HEK293T (cell line): Measurements from ENCODE around the gene SPRN.

Source experiments
- CTCF ChIA-PET: fragments of 350-600 bp; formaldehyde crosslinking; extraction: SDS; loops from one replicate; lab custom pipeline; 2021; ENCODE audit warnings: antibody characterized with exemption, inconsistent platforms; lab: Yijun Ruan, JAX
- POLR2A ChIA-PET: fragments of 350-600 bp; formaldehyde crosslinking; extraction: SDS; loops from one replicate; lab custom pipeline; 2020; ENCODE audit warnings: antibody characterized with exemption, inconsistent platforms; lab: Yijun Ruan, JAX
- DNase-seq: peaks from one replicate; pipeline ENCODE4 v3.0.0; 2012; ENCODE audit warnings: mixed read lengths; ENCODE audit errors: extremely low spot score
- ARNT ChIP-seq: fragments of 450-650 bp; IDR thresholded peaks from 2 replicates; pipeline ENCODE4 v1.6.1; 2017; ENCODE audit warnings: mild to moderate bottlenecking
- BHLHE40 ChIP-seq: fragments of 450-650 bp; IDR thresholded peaks from 2 replicates; pipeline ENCODE4 v1.6.1; 2016; ENCODE audit warnings: mild to moderate bottlenecking, moderate library complexity, borderline replicate concordance
- CTBP1 ChIP-seq: fragments of 450-650 bp; IDR thresholded peaks from 2 replicates; pipeline ENCODE4 v1.6.1; 2016; ENCODE audit warnings: borderline replicate concordance
- ELF4 ChIP-seq: fragments of 450-650 bp; IDR thresholded peaks from 2 replicates; pipeline ENCODE4 v1.6.1; 2017; ENCODE audit warnings: antibody characterized with exemption
- FOXA1 ChIP-seq: fragments of 450-650 bp; IDR thresholded peaks from 2 replicates; pipeline ENCODE4 v1.6.1; 2016; ENCODE audit warnings: mild to moderate bottlenecking
- FOXK2 ChIP-seq: fragments of 450-650 bp; IDR thresholded peaks from 2 replicates; pipeline ENCODE4 v1.6.1; 2016; ENCODE audit warnings: mild to moderate bottlenecking
- FOXM1 ChIP-seq: fragments of 450-650 bp; IDR thresholded peaks from 2 replicates; pipeline ENCODE4 v1.6.1; 2017; ENCODE audit warnings: mild to moderate bottlenecking, borderline replicate concordance
- HDGF ChIP-seq: fragments of 450-650 bp; IDR thresholded peaks from 2 replicates; pipeline ENCODE4 v1.6.1; 2017; ENCODE audit warnings: antibody characterized with exemption, borderline replicate concordance
- L3MBTL2 ChIP-seq: fragments of 450-650 bp; conservative IDR thresholded peaks from 2 replicates; pipeline ENCODE4 v1.6.1; 2016; ENCODE audit warnings: mild to moderate bottlenecking
- LEF1 ChIP-seq: fragments of 450-650 bp; IDR thresholded peaks from 2 replicates; pipeline ENCODE4 v1.6.1; 2017; ENCODE audit warnings: mild to moderate bottlenecking, borderline replicate concordance
- NFRKB ChIP-seq: fragments of 450-650 bp; IDR thresholded peaks from 2 replicates; pipeline ENCODE4 v1.6.1; 2016; ENCODE audit warnings: mild to moderate bottlenecking, moderate library complexity
- PKNOX1 ChIP-seq: fragments of 450-650 bp; IDR thresholded peaks from 2 replicates; pipeline ENCODE4 v1.6.1; 2016
- SP1 ChIP-seq: fragments of 450-650 bp; IDR thresholded peaks from 2 replicates; pipeline ENCODE4 v1.6.1; 2017
- SUZ12 ChIP-seq: fragments of 450-650 bp; IDR thresholded peaks from 2 replicates; pipeline ENCODE4 v1.6.1; 2016; ENCODE audit warnings: mild to moderate bottlenecking
- TARDBP ChIP-seq: fragments of 450-650 bp; IDR thresholded peaks from 2 replicates; pipeline ENCODE4 v1.6.1; 2016
- ZNF384 ChIP-seq: fragments of 450-650 bp; IDR thresholded peaks from 2 replicates; pipeline ENCODE4 v1.6.1; 2016

The SPRN gene

GRCh38 chr10:133399123-133399601 is 25.3 kb downstream of the SPRN start:
- TF ChIP-seq ELF4 (no peak), L3MBTL2 (no peak), FOXK2 (no peak), LEF1 (no peak), TARDBP (no peak), SUZ12 (no peak), CTBP1 (no peak), PKNOX1 (no peak), FOXA1 (no peak), HDGF (no peak)
- CTCF ChIA-PET: no interaction called here
- no peak for DNase-seq
- POLR2A ChIA-PET: no interaction called here

- no peak for DNase-seq
- no peak for TF ChIP-seq TARDBP
- TF ChIP-seq HDGF: no peak
- no peak for TF ChIP-seq L3MBTL2
- TF ChIP-seq FOXA1: no peak
- no peak for TF ChIP-seq LEF1
- TF ChIP-seq CTBP1: no peak
- ChIA-PET CTCF (no interaction called here), POLR2A (no interaction called here)
Measured at GRCh38 chr10:133397938-133398337, 26.5 kb downstream of the SPRN start.

GRCh38 chr10:133396035-133396624 is 28.3 kb downstream of the SPRN start:
- POLR2A ChIA-PET: no interaction called here
- DNase-seq: no peak
- TF ChIP-seq L3MBTL2 (no peak), NFRKB (no peak), LEF1 (no peak), SP1 (no peak), CTBP1 (no peak), ARNT (no peak), FOXA1 (no peak), BHLHE40 (no peak), FOXM1 (no peak), SUZ12 (no peak), FOXK2 (no peak), TARDBP (no peak), ELF4 (no peak), HDGF (no peak), ZNF384 (no peak), PKNOX1 (no peak)
- CTCF ChIA-PET: no interaction called here

GRCh38 chr10:133394801-133395221 is 29.6 kb downstream of the SPRN start:
- POLR2A ChIA-PET: interaction anchor here (0.7 to 1.8 kb wide), 3 partner anchors 15 to 66 kb away, joined by 3 to 8 read pairs (median 3); partner anchors contain the start of gene PAOX
- TF ChIP-seq LEF1 (no peak), ZNF384 (no peak), FOXM1 (no peak), FOXK2 (no peak), ARNT (no peak), FOXA1 (no peak), CTBP1 (no peak), L3MBTL2 (no peak), SP1 (no peak), BHLHE40 (no peak), ELF4 (no peak), SUZ12 (no peak), HDGF (no peak), TARDBP (no peak), PKNOX1 (no peak), NFRKB (no peak)
- DNase-seq: peak; percentile 11
- CTCF ChIA-PET: no interaction called here

- CTCF ChIA-PET: no interaction called here
- DNase-seq: peak; percentile 100
- POLR2A ChIA-PET: interaction anchor here (0.7 to 1.8 kb wide), 4 partner anchors 10 to 65 kb away, joined by 3 to 8 read pairs (median 4); partner anchors contain the start of gene PAOX
- TF ChIP-seq TARDBP (no peak), SP1 (no peak), FOXK2 (no peak), FOXA1 (no peak), LEF1 (no peak; the same call in 1 of the 2 replicates), CTBP1 (peak; percentile 49; the same call in 1 of the 2 replicates), NFRKB (no peak), HDGF (peak; percentile 52; the same call in 1 of the 2 replicates), FOXM1 (no peak), ARNT (no peak), L3MBTL2 (peak; percentile 46; the same call in 1 of the 2 replicates), ELF4 (peak; percentile 54; the same call in 1 of the 2 replicates)
Measured at GRCh38 chr10:133394064-133394663, 30.3 kb downstream of the SPRN start, which contains the start of gene MTG1. MTG1 (plus strand) TSS chr10:133394157; CDS start chr10:133394221, 64 bp downstream.
